OCI-LY3 (cell line): Measurements from ENCODE around the gene CNEP1R1.

Experiments
- H2AFZ ChIP-seq: fragments of 200-600, 300-600 bp; shearing (Covaris generic); 2 replicates; pipeline ENCODE4 v1.6.0; 2014; ENCODE audit warnings: antibody characterized with exemption, low read depth, low read length
- H3K27ac ChIP-seq: fragments of 200-600, 300-600 bp; sonication (generic); 2 replicates; pipeline ENCODE4 v1.5.1; 2014; ENCODE audit warnings: mild to moderate bottlenecking, low read length, moderate library complexity, mixed read lengths
- H3K27me3 ChIP-seq: fragments of 200-600, 300-600 bp; sonication (generic); 2 replicates; pipeline ENCODE4 v1.6.1; 2014; ENCODE audit warnings: low read depth, low read length, mixed read lengths
- H3K36me3 ChIP-seq: fragments of 200-600, 300-600 bp; sonication (generic); replicated peaks from 2 replicates; pipeline ENCODE3; 2014; ENCODE audit warnings: low read depth, low read length, mixed read lengths
- H3K4me1 ChIP-seq: fragments of 300-600, 200-600 bp; sonication (generic); 2 replicates; pipeline ENCODE4 v1.6.1; 2014; ENCODE audit warnings: low read length, mixed read lengths
- H3K4me2 ChIP-seq: fragments of 200-600, 300-600 bp; sonication (generic); 2 replicates; pipeline ENCODE4 v1.6.1; 2014; ENCODE audit warnings: low read length, mixed read lengths
- H3K4me3 ChIP-seq: fragments of 300-600, 200-600 bp; sonication (generic); 2 replicates; pipeline ENCODE4 v1.5.1; 2014; ENCODE audit warnings: antibody characterized with exemption, mild to moderate bottlenecking, low read length, moderate library complexity
- H3K79me2 ChIP-seq: fragments of 300-600, 200-600 bp; shearing (Covaris generic); 2 replicates; pipeline ENCODE4 v1.6.1; 2014; ENCODE audit warnings: mild to moderate bottlenecking, low read length, mixed read lengths
- H3K9ac ChIP-seq: fragments of 300-600, 200-600 bp; shearing (Covaris generic); 2 replicates; pipeline ENCODE4 v1.6.0; 2014; ENCODE audit warnings: mild to moderate bottlenecking, low read length, moderate library complexity
- H3K9me3 ChIP-seq: fragments of 200-600, 300-600 bp; shearing (Covaris generic); 2 replicates; pipeline ENCODE4 v1.6.1; 2014; ENCODE audit warnings: low read length, mixed read lengths; ENCODE audit not compliant: insufficient read depth
- H4K20me1 ChIP-seq: fragments of 200-600, 300-600 bp; sonication (generic); 2 replicates; pipeline ENCODE4 v1.6.1; 2016; ENCODE audit warnings: low read length, mixed read lengths; ENCODE audit not compliant: insufficient read depth
- EZH2phosphoT487 ChIP-seq: fragments of 200-600 bp; shearing (Covaris generic); IDR thresholded peaks from 2 replicates; pipeline ENCODE4 v1.6.1; 2018; ENCODE audit warnings: antibody characterized with exemption, mixed run types, low read depth
- TF ChIP-seq, protein P1 (sequence below): fragments of 200-600, 300-600 bp; sonication (generic); IDR thresholded peaks from 2 replicates; pipeline ENCODE4 v1.5.1; 2014; ENCODE audit warnings: antibody characterized with exemption, low read length, low read depth

The CNEP1R1 gene

GRCh38 chr16:50065241-50065623 lies 40.2 kb downstream of the CNEP1R1 start:
- H2AFZ ChIP-seq, result peak overlapping the region; percentile 90
- H3K4me1 ChIP-seq, result peaks cover 8% of the 10 kb centered on the region
- H3K9me3 ChIP-seq, result no peaks in the 10 kb centered on the region
- peak overlapping the region; percentile 99 for H3K4me3 ChIP-seq
- H3K27ac ChIP-seq, result no peak overlapping the region
- TF ChIP-seq EZH2phosphoT487, result no peak
- TF ChIP-seq, protein P1, sequence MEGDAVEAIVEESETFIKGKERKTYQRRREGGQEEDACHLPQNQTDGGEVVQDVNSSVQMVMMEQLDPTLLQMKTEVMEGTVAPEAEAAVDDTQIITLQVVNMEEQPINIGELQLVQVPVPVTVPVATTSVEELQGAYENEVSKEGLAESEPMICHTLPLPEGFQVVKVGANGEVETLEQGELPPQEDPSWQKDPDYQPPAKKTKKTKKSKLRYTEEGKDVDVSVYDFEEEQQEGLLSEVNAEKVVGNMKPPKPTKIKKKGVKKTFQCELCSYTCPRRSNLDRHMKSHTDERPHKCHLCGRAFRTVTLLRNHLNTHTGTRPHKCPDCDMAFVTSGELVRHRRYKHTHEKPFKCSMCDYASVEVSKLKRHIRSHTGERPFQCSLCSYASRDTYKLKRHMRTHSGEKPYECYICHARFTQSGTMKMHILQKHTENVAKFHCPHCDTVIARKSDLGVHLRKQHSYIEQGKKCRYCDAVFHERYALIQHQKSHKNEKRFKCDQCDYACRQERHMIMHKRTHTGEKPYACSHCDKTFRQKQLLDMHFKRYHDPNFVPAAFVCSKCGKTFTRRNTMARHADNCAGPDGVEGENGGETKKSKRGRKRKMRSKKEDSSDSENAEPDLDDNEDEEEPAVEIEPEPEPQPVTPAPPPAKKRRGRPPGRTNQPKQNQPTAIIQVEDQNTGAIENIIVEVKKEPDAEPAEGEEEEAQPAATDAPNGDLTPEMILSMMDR, result no peak
- peak overlapping the region; percentile 58; the same call in 1 of the 2 replicates for H3K9ac ChIP-seq
- peak overlapping the region; percentile 97 for H3K4me2 ChIP-seq
- H4K20me1 ChIP-seq, result 0 out of 2 replicates have a peak, but pooled peaks cover 9% of the 10 kb centered on the region
- peaks cover 16% of the 10 kb centered on the region for H3K79me2 ChIP-seq
- peaks cover 19% of the 10 kb centered on the region for H3K36me3 ChIP-seq
- H3K27me3 ChIP-seq, result no peaks in the 10 kb centered on the region

DNA sequence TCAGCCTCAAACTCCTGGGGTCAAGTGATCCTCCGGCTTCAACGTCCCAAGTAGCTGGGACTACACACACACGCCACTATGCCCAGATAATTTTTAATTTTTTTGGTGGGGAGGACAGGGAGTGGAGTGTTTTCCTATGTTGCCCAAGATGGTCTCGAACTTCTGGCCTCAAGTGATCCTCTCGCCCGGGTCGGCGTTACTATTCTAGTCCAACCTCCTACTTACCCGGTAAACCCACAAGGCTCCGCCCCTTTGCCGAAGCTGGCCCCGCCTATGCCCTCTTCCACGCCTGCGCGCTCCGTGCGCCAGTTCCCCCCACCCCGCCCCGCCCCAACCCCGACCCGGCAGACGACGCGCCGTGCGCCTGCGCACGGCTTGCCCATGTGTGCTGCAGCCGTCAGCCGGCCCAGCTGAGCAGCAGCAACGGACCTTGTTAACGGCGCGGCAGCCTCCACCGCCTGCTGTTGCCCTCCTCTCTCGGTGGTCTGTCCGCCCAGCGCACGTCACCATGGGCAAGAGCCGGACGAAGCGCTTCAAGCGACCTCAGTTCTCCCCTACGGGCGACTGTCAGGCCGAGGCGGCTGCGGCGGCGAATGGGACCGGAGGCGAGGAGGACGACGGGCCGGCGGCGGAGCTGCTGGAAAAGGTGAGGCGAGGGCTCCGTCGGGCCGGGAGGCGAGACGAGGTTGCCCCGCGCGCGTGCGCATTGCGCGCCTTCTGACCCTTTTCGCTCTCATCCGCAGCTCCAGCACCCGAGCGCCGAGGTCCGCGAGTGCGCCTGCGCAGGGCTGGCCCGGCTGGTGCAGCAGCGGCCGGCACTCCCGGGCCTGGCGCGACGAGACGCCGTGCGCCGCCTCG lies 40.8 kb downstream of the CNEP1R1 start, which contains the start of gene HEATR3:
Gene HEATR3 (plus strand): TSS at position 347 of the 858 bp plus-strand sequence. CDS start 162 bp downstream, at position 509.
- peak within 1 kb of the TSS; percentile 100 for H2AFZ ChIP-seq
- peak within 1 kb of the TSS; percentile 86 for H3K27ac ChIP-seq
- TF ChIP-seq, protein P1, result no peak
- TF ChIP-seq EZH2phosphoT487, result no peak
- H3K36me3 ChIP-seq, result peaks cover 22% of the 10 kb centered on the region
- 0 out of 2 replicates have a peak, but pooled peaks cover 9% of the 10 kb centered on the region for H4K20me1 ChIP-seq
- peak within 1 kb of the TSS; percentile 99 for H3K4me3 ChIP-seq
- H3K79me2 ChIP-seq, result peaks cover 16% of the 10 kb centered on the region
- H3K4me2 ChIP-seq, result peak within 1 kb of the TSS; percentile 97
- H3K4me1 ChIP-seq, result peaks cover 8% of the 10 kb centered on the region
- H3K9ac ChIP-seq, result peak within 1 kb of the TSS; percentile 98
- no peaks in the 10 kb centered on the region for H3K27me3 ChIP-seq
- H3K9me3 ChIP-seq, result no peaks in the 10 kb centered on the region

- Histone ChIP-seq H3K4me1 (peaks cover 8% of the 10 kb centered on the region), H2AFZ (no peak overlapping the region), H3K9me3 (no peaks in the 10 kb centered on the region), H3K36me3 (peaks cover 25% of the 10 kb centered on the region), H3K9ac (peak overlapping the region; percentile 98), H3K4me3 (peak overlapping the region; percentile 99), H3K79me2 (peaks cover 16% of the 10 kb centered on the region), H4K20me1 (0 out of 2 replicates have a peak, but pooled peaks cover 9% of the 10 kb centered on the region), H3K27me3 (no peaks in the 10 kb centered on the region), H3K27ac (no peak overlapping the region), H3K4me2 (peak overlapping the region; percentile 95)
- TF ChIP-seq EZH2phosphoT487, result no peak
- TF ChIP-seq, protein P1, result no peak
Observed at GRCh38 chr16:50066482-50067289, 41.7 kb downstream of the CNEP1R1 start.
